ENCODE results near the gene CLK4. TPM values are rescaled to one million over a fixed set of nuclear protein-coding genes. Genes with fewer than 3 reads are reported as not detected.

CLK4 gene
- total and polyA plus RNA-seq, 2 experiments from 2014 or later = 15.3 to 18.1 TPM

DNA sequence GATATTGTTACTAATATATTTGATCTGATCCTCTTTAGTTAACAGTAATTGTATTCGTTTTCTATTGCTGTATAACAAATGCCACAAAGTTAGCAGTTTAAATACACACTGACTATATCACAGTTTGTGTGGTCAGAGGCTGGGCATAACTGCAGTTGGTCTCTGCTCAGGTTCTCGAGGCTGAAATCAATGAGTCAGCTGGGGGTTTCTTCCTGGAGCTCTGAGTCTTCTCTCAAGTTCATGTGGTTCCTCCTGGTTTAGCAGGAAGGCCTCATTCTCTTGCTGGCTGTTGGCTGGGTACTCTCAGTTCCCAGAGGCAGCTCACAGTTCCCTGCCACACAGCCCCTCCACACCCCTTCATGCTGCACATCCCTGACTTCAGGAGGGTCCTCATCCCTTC, 57.4 kb downstream of the CLK4 start:
- Histone ChIP-seq H3K9me2 (ENCODE audit: insufficient read depth) (peaks cover 5% of the 10 kb centered on the region; the same call in 1 of the 2 replicates), H3K27me3 (ENCODE audit: insufficient read depth) (no peaks in the 10 kb centered on the region), H3K36me3 (ENCODE audit: insufficient read depth) (no peaks in the 10 kb centered on the region), H3K27ac (ENCODE audit: low read depth) (no peak overlapping the region), H3F3A (replicated peaks; ENCODE audit: low read depth) (no peaks in the 10 kb centered on the region), H4K20me1 (replicated peaks; ENCODE audit: insufficient read depth) (no peaks in the 10 kb centered on the region), H3K79me2 (replicated peaks; ENCODE audit: insufficient read depth) (no peaks in the 10 kb centered on the region; the same call in none of the 2 replicates), H3K4me2 (no peak overlapping the region), H3K4me3 (no peak overlapping the region), H3K4me1 (ENCODE audit: insufficient read depth) (peaks cover 11% of the 10 kb centered on the region), H2AFZ (no peak overlapping the region)
- ATAC-seq (no peak), DNase-seq (ENCODE audit: low spot score) (no peak)
- Mint-ChIP-seq H3K27ac (no peak overlapping the region), H3K4me1 (peaks cover 11% of the 10 kb centered on the region), H3K9me3 (peaks cover 19% of the 10 kb centered on the region), H3K4me3 (no peak overlapping the region), H3K36me3 (ENCODE audit: low read depth) (peaks cover 14% of the 10 kb centered on the region; the same call in 2 of the 3 replicates), H3K27me3 (ENCODE audit: insufficient read depth, low read depth, poor library complexity) (peaks cover 8% of the 10 kb centered on the region)
- TF ChIP-seq JUNB (IDR thresholded peaks at IDR 0.05; ENCODE audit: unreplicated experiment) (no peak), ZNF114 (CRISPR knock-in tag; IDR thresholded peaks at IDR 0.05) (no peak), EZH2phosphoT487 (IDR thresholded peaks at IDR 0.05; ENCODE audit: unreplicated experiment) (no peak), EZH2 (IDR thresholded peaks at IDR 0.05; ENCODE audit: low read depth, unreplicated experiment) (no peak), STAT1 (IDR thresholded peaks at IDR 0.05; ENCODE audit: unreplicated experiment) (no peak), ZNF331 (CRISPR knock-in tag; IDR thresholded peaks at IDR 0.05; ENCODE audit: low read depth) (no peak), POLR2AphosphoS5 (IDR thresholded peaks at IDR 0.05; ENCODE audit: low read depth) (no peak), CREB1 (CRISPR knock-in tag; IDR thresholded peaks at IDR 0.05; ENCODE audit: low read depth) (no peak), NANOG (IDR thresholded peaks at IDR 0.05; ENCODE audit: borderline replicate concordance) (no peak)
- TF ChIP-seq, protein P1, sequence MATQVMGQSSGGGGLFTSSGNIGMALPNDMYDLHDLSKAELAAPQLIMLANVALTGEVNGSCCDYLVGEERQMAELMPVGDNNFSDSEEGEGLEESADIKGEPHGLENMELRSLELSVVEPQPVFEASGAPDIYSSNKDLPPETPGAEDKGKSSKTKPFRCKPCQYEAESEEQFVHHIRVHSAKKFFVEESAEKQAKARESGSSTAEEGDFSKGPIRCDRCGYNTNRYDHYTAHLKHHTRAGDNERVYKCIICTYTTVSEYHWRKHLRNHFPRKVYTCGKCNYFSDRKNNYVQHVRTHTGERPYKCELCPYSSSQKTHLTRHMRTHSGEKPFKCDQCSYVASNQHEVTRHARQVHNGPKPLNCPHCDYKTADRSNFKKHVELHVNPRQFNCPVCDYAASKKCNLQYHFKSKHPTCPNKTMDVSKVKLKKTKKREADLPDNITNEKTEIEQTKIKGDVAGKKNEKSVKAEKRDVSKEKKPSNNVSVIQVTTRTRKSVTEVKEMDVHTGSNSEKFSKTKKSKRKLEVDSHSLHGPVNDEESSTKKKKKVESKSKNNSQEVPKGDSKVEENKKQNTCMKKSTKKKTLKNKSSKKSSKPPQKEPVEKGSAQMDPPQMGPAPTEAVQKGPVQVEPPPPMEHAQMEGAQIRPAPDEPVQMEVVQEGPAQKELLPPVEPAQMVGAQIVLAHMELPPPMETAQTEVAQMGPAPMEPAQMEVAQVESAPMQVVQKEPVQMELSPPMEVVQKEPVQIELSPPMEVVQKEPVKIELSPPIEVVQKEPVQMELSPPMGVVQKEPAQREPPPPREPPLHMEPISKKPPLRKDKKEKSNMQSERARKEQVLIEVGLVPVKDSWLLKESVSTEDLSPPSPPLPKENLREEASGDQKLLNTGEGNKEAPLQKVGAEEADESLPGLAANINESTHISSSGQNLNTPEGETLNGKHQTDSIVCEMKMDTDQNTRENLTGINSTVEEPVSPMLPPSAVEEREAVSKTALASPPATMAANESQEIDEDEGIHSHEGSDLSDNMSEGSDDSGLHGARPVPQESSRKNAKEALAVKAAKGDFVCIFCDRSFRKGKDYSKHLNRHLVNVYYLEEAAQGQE (IDR thresholded peaks at IDR 0.05; ENCODE audit: unreplicated experiment) = no peak
- TF ChIP-seq, protein P2, sequence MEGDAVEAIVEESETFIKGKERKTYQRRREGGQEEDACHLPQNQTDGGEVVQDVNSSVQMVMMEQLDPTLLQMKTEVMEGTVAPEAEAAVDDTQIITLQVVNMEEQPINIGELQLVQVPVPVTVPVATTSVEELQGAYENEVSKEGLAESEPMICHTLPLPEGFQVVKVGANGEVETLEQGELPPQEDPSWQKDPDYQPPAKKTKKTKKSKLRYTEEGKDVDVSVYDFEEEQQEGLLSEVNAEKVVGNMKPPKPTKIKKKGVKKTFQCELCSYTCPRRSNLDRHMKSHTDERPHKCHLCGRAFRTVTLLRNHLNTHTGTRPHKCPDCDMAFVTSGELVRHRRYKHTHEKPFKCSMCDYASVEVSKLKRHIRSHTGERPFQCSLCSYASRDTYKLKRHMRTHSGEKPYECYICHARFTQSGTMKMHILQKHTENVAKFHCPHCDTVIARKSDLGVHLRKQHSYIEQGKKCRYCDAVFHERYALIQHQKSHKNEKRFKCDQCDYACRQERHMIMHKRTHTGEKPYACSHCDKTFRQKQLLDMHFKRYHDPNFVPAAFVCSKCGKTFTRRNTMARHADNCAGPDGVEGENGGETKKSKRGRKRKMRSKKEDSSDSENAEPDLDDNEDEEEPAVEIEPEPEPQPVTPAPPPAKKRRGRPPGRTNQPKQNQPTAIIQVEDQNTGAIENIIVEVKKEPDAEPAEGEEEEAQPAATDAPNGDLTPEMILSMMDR (conservative IDR thresholded peaks at IDR 0.05; ENCODE audit: low read depth in 2 of 2) = no peak
- TF ChIP-seq, protein P3, sequence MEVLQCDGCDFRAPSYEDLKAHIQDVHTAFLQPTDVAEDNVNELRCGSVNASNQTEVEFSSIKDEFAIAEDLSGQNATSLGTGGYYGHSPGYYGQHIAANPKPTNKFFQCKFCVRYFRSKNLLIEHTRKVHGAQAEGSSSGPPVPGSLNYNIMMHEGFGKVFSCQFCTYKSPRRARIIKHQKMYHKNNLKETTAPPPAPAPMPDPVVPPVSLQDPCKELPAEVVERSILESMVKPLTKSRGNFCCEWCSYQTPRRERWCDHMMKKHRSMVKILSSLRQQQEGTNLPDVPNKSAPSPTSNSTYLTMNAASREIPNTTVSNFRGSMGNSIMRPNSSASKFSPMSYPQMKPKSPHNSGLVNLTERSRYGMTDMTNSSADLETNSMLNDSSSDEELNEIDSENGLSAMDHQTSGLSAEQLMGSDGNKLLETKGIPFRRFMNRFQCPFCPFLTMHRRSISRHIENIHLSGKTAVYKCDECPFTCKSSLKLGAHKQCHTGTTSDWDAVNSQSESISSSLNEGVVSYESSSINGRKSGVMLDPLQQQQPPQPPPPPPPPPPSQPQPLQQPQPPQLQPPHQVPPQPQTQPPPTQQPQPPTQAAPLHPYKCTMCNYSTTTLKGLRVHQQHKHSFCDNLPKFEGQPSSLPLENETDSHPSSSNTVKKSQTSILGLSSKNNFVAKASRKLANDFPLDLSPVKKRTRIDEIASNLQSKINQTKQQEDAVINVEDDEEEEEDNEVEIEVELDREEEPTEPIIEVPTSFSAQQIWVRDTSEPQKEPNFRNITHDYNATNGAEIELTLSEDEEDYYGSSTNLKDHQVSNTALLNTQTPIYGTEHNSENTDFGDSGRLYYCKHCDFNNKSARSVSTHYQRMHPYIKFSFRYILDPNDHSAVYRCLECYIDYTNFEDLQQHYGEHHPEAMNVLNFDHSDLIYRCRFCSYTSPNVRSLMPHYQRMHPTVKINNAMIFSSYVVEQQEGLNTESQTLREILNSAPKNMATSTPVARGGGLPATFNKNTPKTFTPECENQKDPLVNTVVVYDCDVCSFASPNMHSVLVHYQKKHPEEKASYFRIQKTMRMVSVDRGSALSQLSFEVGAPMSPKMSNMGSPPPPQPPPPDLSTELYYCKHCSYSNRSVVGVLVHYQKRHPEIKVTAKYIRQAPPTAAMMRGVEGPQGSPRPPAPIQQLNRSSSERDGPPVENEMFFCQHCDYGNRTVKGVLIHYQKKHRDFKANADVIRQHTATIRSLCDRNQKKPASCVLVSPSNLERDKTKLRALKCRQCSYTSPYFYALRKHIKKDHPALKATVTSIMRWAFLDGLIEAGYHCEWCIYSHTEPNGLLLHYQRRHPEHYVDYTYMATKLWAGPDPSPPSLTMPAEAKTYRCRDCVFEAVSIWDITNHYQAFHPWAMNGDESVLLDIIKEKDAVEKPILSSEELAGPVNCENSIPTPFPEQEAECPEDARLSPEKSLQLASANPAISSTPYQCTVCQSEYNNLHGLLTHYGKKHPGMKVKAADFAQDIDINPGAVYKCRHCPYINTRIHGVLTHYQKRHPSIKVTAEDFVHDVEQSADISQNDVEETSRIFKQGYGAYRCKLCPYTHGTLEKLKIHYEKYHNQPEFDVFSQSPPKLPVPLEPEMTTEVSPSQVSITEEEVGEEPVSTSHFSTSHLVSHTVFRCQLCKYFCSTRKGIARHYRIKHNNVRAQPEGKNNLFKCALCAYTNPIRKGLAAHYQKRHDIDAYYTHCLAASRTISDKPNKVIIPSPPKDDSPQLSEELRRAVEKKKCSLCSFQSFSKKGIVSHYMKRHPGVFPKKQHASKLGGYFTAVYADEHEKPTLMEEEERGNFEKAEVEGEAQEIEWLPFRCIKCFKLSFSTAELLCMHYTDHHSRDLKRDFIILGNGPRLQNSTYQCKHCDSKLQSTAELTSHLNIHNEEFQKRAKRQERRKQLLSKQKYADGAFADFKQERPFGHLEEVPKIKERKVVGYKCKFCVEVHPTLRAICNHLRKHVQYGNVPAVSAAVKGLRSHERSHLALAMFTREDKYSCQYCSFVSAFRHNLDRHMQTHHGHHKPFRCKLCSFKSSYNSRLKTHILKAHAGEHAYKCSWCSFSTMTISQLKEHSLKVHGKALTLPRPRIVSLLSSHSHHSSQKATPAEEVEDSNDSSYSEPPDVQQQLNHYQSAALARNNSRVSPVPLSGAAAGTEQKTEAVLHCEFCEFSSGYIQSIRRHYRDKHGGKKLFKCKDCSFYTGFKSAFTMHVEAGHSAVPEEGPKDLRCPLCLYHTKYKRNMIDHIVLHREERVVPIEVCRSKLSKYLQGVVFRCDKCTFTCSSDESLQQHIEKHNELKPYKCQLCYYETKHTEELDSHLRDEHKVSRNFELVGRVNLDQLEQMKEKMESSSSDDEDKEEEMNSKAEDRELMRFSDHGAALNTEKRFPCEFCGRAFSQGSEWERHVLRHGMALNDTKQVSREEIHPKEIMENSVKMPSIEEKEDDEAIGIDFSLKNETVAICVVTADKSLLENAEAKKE (CRISPR knock-in tag; IDR thresholded peaks at IDR 0.05) = no peak
- TF ChIP-seq, protein P4, sequence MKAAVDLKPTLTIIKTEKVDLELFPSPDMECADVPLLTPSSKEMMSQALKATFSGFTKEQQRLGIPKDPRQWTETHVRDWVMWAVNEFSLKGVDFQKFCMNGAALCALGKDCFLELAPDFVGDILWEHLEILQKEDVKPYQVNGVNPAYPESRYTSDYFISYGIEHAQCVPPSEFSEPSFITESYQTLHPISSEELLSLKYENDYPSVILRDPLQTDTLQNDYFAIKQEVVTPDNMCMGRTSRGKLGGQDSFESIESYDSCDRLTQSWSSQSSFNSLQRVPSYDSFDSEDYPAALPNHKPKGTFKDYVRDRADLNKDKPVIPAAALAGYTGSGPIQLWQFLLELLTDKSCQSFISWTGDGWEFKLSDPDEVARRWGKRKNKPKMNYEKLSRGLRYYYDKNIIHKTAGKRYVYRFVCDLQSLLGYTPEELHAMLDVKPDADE (IDR thresholded peaks at IDR 0.05) = no peak

Measured in GM23338 (cell line).